Measurements from ENCODE around the gene LTBP1.

Gene LTBP1

GRCh38 chr2:33267043-33267442 is 320.3 kb downstream of the LTBP1 start:
- DNase-seq (ENCODE audit: low read depth) = no peak

GRCh38 chr2:33267756-33268155 is 321.0 kb downstream of the LTBP1 start:
- DNase-seq (ENCODE audit: low read depth) = peak; percentile 58

- DNase-seq (ENCODE audit: low read depth) = no peak
Observed at GRCh38 chr2:33268246-33268831, 321.6 kb downstream of the LTBP1 start.

- no peak for DNase-seq (ENCODE audit: low read depth)
Observed at GRCh38 chr2:33272001-33272400, 325.2 kb downstream of the LTBP1 start.

GRCh38 chr2:33273479-33273878 is 326.7 kb downstream of the LTBP1 start:
- DNase-seq (ENCODE audit: low read depth) = no peak

- DNase-seq (ENCODE audit: low read depth) = no peak
Observed at GRCh38 chr2:33274524-33274923, 327.8 kb downstream of the LTBP1 start.

- DNase-seq (ENCODE audit: low read depth) = peak; percentile 55
Observed at GRCh38 chr2:33275689-33276444, 329.1 kb downstream of the LTBP1 start.

- DNase-seq (ENCODE audit: low read depth) = no peak
Observed at GRCh38 chr2:33277002-33277426, 330.3 kb downstream of the LTBP1 start.

GRCh38 chr2:33278245-33278943 is 331.6 kb downstream of the LTBP1 start:
- no peak for DNase-seq (ENCODE audit: low read depth)

- DNase-seq (ENCODE audit: low read depth) = no peak
Observed at GRCh38 chr2:33284287-33284686, 337.5 kb downstream of the LTBP1 start.

GRCh38 chr2:33287507-33288005 is 340.8 kb downstream of the LTBP1 start:
- no peak for DNase-seq (ENCODE audit: low read depth)

- no peak for DNase-seq (ENCODE audit: low read depth)
Observed at GRCh38 chr2:33288011-33288410, 341.3 kb downstream of the LTBP1 start.

- DNase-seq (ENCODE audit: low read depth) = no peak
Observed at GRCh38 chr2:33289961-33290360, 343.2 kb downstream of the LTBP1 start.

- DNase-seq (ENCODE audit: low read depth) = no peak
Observed at GRCh38 chr2:33291278-33292013, 344.7 kb downstream of the LTBP1 start.

- DNase-seq (ENCODE audit: low read depth) = no peak
Observed at GRCh38 chr2:33292063-33292462, 345.3 kb downstream of the LTBP1 start.

GRCh38 chr2:33292981-33293595 is 346.3 kb downstream of the LTBP1 start:
- no peak for DNase-seq (ENCODE audit: low read depth)

GRCh38 chr2:33298233-33298632 is 351.5 kb downstream of the LTBP1 start:
- DNase-seq (ENCODE audit: low read depth) = no peak

- DNase-seq (ENCODE audit: low read depth) = no peak
Observed at GRCh38 chr2:33301355-33301754, 354.6 kb downstream of the LTBP1 start.

GRCh38 chr2:33302348-33302747 is 355.6 kb downstream of the LTBP1 start:
- no peak for DNase-seq (ENCODE audit: low read depth)

- no peak for DNase-seq (ENCODE audit: low read depth)
Observed at GRCh38 chr2:33304032-33304864, 357.5 kb downstream of the LTBP1 start.

Data from fibroblast of the conjunctiva (primary cell).